ENCODE results near the gene MS4A5. TPM values are rescaled to one million over a fixed set of nuclear protein-coding genes. Genes with fewer than 3 reads are reported as not detected.

The MS4A5 gene, protein sequence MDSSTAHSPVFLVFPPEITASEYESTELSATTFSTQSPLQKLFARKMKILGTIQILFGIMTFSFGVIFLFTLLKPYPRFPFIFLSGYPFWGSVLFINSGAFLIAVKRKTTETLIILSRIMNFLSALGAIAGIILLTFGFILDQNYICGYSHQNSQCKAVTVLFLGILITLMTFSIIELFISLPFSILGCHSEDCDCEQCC
- total RNA-seq (2014; rRNA removed; shearing (Covaris generic)), result not detected in 2 replicates
- polyA plus RNA-seq (2016; fragmentation: Nextera tagmentation; extraction: Ambion mirVana), result not detected in 2 replicates

DNA sequence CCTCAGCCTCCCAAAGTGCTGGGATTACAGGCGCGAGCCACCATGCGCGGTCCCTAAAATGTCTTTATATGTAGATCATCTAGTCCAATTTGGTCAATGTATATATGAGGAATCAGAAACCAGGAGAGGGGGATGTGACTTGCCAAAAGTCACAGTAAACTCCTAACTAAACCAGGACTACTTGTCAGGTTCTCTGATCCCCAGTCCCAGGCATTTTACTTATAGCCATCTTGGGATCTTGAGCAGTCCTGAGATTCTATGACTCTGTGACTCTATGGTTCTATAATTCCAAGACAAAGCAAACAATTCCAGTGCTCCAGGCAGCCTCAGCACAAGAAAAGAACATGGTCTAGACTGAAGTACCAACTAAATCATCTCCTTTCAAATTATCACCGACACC lies at the start of gene MS4A5:
Gene MS4A5 (plus strand): TSS at position 301 of the 400 bp plus-strand sequence. CDS start 103 bp downstream, outside the sequence.
- H3F3A ChIP-seq (ENCODE audit: insufficient read depth), result no peaks in the 10 kb centered on the region
- H3K9me3 ChIP-seq (ENCODE audit: low read depth), result no peaks in the 10 kb centered on the region
- no peak within 1 kb of the TSS for H3K4me2 ChIP-seq (ENCODE audit: unreplicated experiment)
- H3K9ac ChIP-seq, result no peak within 1 kb of the TSS
- H3K4me3 ChIP-seq, result no peak within 1 kb of the TSS
- TF ChIP-seq EZH2 (IDR thresholded peaks at IDR 0.05; ENCODE audit: insufficient read depth, poor library complexity, severe bottlenecking), result no peak
- no peak for TF ChIP-seq EZH2phosphoT487 (IDR thresholded peaks at IDR 0.05; ENCODE audit: insufficient read depth, low read depth)
- H3K79me2 ChIP-seq (ENCODE audit: insufficient read depth), result no peaks in the 10 kb centered on the region
- H3K36me3 ChIP-seq (ENCODE audit: low read depth), result no peaks in the 10 kb centered on the region
- no peaks in the 10 kb centered on the region for H3K4me1 ChIP-seq (ENCODE audit: insufficient read depth)
- no peaks in the 10 kb centered on the region for H3K9me2 ChIP-seq (ENCODE audit: insufficient read depth)
- in situ Hi-C loops (cut with MboI), result no loop called here
- H4K20me1 ChIP-seq (ENCODE audit: insufficient read depth), result no peaks in the 10 kb centered on the region
- no peak for DNase-seq
- 72 to 78% methylated on average over 5 of the region's 5 CpGs for WGBS, 2 experiments (ENCODE audit: low coverage in 1 of 2, low lambda C conversion rate in 2 of 2, missing lambda C conversion rate in 2 of 2)
- no peak within 1 kb of the TSS for H2AFZ ChIP-seq
- H3K27ac ChIP-seq, result no peak within 1 kb of the TSS
- H3K27me3 ChIP-seq (replicated peaks; ENCODE audit: insufficient read depth), result no peaks in the 10 kb centered on the region

DNA sequence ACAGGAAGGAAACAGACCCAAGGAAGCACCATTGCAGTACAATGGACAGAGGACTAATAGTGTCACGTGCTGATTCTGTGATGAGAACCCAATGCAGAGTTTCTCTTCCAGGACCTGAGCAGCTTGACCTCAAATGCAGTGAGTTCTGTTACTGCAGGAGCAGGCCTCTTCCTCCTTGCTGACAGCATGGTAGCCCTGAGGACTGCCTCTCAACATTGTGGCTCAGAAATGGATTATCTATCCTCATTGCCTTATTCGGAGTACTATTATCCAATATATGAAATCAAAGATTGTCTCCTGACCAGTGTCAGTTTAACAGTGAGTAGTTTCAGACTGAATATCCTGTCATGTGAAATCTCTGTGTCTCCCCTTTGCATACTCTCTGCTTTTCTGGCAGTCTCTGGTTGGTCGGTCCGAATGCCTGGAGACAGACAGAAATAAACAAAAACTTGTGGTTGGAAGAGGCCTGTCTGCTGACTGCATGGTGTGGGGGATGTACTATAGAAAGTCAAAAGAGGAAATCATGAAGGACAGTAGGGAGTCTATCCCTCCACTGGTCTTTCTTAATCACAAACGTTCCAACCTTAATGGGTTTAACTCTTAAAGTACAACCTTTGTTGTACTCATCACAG lies 40.0 kb upstream of the MS4A5 start:
- Histone ChIP-seq H3K4me3 (no peak overlapping the region), H3K4me1 (ENCODE audit: insufficient read depth) (no peaks in the 10 kb centered on the region), H2AFZ (no peak overlapping the region), H3K79me2 (ENCODE audit: insufficient read depth) (no peaks in the 10 kb centered on the region), H4K20me1 (ENCODE audit: insufficient read depth) (no peaks in the 10 kb centered on the region), H3K9me2 (ENCODE audit: insufficient read depth) (no peaks in the 10 kb centered on the region), H3K27ac (no peak overlapping the region), H3K9ac (no peak overlapping the region), H3K9me3 (ENCODE audit: low read depth) (no peaks in the 10 kb centered on the region), H3F3A (ENCODE audit: insufficient read depth) (no peaks in the 10 kb centered on the region), H3K36me3 (ENCODE audit: low read depth) (no peaks in the 10 kb centered on the region), H3K4me2 (ENCODE audit: unreplicated experiment) (no peak overlapping the region), H3K27me3 (replicated peaks; ENCODE audit: insufficient read depth) (no peaks in the 10 kb centered on the region)
- 14 to 17% methylated on average over 5 of the region's 5 CpGs for WGBS, 2 experiments (ENCODE audit: low coverage in 1 of 2, low lambda C conversion rate in 2 of 2, missing lambda C conversion rate in 2 of 2)
- no peak for TF ChIP-seq EZH2 (IDR thresholded peaks at IDR 0.05; ENCODE audit: insufficient read depth, poor library complexity, severe bottlenecking)
- no peak for TF ChIP-seq EZH2phosphoT487 (IDR thresholded peaks at IDR 0.05; ENCODE audit: insufficient read depth, low read depth)
- no peak for DNase-seq
- in situ Hi-C loops (cut with MboI), result no loop called here

DNA sequence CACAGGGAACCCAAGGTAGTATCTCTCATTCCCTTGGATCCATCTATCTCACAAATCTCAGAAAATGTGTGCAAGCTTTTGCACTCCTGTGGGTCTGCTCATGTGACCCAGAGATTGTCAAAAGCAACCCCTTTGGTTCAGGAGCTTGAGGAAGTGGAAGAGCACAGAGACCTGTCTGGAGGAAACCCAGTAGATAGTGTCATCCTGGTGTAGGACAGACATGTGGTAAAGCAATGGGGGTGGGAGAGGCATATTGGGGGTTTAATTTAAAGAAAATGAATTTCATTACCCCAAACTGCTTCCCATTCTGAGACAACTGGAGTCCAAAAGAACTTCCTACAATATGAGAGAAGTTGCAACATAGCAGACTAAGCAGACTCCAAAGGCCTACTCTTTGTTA lies 39.0 kb upstream of the MS4A5 start:
- Histone ChIP-seq H2AFZ (no peak overlapping the region), H3K4me2 (ENCODE audit: unreplicated experiment) (no peak overlapping the region), H4K20me1 (ENCODE audit: insufficient read depth) (no peaks in the 10 kb centered on the region), H3K9me3 (ENCODE audit: low read depth) (no peaks in the 10 kb centered on the region), H3K9ac (no peak overlapping the region), H3K79me2 (ENCODE audit: insufficient read depth) (no peaks in the 10 kb centered on the region), H3K27me3 (replicated peaks; ENCODE audit: insufficient read depth) (no peaks in the 10 kb centered on the region), H3K4me3 (no peak overlapping the region), H3K36me3 (ENCODE audit: low read depth) (no peaks in the 10 kb centered on the region), H3K4me1 (ENCODE audit: insufficient read depth) (no peaks in the 10 kb centered on the region), H3K27ac (no peak overlapping the region), H3K9me2 (ENCODE audit: insufficient read depth) (no peaks in the 10 kb centered on the region), H3F3A (ENCODE audit: insufficient read depth) (no peaks in the 10 kb centered on the region)
- TF ChIP-seq EZH2 (IDR thresholded peaks at IDR 0.05; ENCODE audit: insufficient read depth, poor library complexity, severe bottlenecking) (no peak), EZH2phosphoT487 (IDR thresholded peaks at IDR 0.05; ENCODE audit: insufficient read depth, low read depth) (no peak)
- no peak for DNase-seq
- in situ Hi-C loops (cut with MboI), result no loop called here

GRCh38 chr11:60392361-60392760 lies 37.0 kb upstream of the MS4A5 start:
- no peaks in the 10 kb centered on the region for H3K9me2 ChIP-seq (ENCODE audit: insufficient read depth)
- no peak overlapping the region for H3K4me3 ChIP-seq
- TF ChIP-seq EZH2 (IDR thresholded peaks at IDR 0.05; ENCODE audit: insufficient read depth, poor library complexity, severe bottlenecking) (no peak), EZH2phosphoT487 (IDR thresholded peaks at IDR 0.05; ENCODE audit: insufficient read depth, low read depth) (no peak)
- no peaks in the 10 kb centered on the region for H3K9me3 ChIP-seq (ENCODE audit: low read depth)
- no peak overlapping the region for H3K4me2 ChIP-seq (ENCODE audit: unreplicated experiment)
- H3F3A ChIP-seq (ENCODE audit: insufficient read depth), result no peaks in the 10 kb centered on the region
- no peak for DNase-seq
- WGBS, 2 experiments (ENCODE audit: low coverage in 1 of 2, low lambda C conversion rate in 2 of 2, missing lambda C conversion rate in 2 of 2), result 21 to 24% methylated on average over 2 of the region's 2 CpGs
- no peaks in the 10 kb centered on the region for H3K36me3 ChIP-seq (ENCODE audit: low read depth)
- no peak overlapping the region for H2AFZ ChIP-seq
- no peak overlapping the region for H3K27ac ChIP-seq
- no peak overlapping the region for H3K9ac ChIP-seq
- H4K20me1 ChIP-seq (ENCODE audit: insufficient read depth), result no peaks in the 10 kb centered on the region
- in situ Hi-C loops (cut with MboI), result no loop called here
- H3K4me1 ChIP-seq (ENCODE audit: insufficient read depth), result no peaks in the 10 kb centered on the region
- no peaks in the 10 kb centered on the region for H3K79me2 ChIP-seq (ENCODE audit: insufficient read depth)
- H3K27me3 ChIP-seq (replicated peaks; ENCODE audit: insufficient read depth), result no peaks in the 10 kb centered on the region
